Large intestine (tissue), 12 donors: ENCODE data around the gene ENDOG. TPM values are rescaled to one million over a fixed set of nuclear protein-coding genes. Genes with fewer than 3 reads are reported as not detected.
"Not testable (repeated sequence)": the region's sequence is repeated elsewhere in the genome, so short reads cannot be mapped to it uniquely, and the experiment has no call there.

Experiments
- DNase-seq, 2 donors: peaks; one replicate each; pipeline versions ENCODE4 v3.0.0 to v3.0.0-alpha.2; 2013
- H3K27ac ChIP-seq: one replicate; pipeline ENCODE4 v1.5.1; 2013; ENCODE audit warnings: low read length
- H3K27me3 ChIP-seq: 2 replicates; pipeline ENCODE4 v1.6.1; 2013; ENCODE audit warnings: low read length; ENCODE audit not compliant: control insufficient read depth, insufficient read depth
- H3K36me3 ChIP-seq: 2 replicates; pipeline ENCODE4 v1.6.1; 2013; ENCODE audit warnings: low read length; ENCODE audit not compliant: control insufficient read depth, insufficient read depth
- H3K4me1 ChIP-seq: one replicate; pipeline ENCODE4 v1.6.1; 2013; ENCODE audit warnings: low read length; ENCODE audit not compliant: control insufficient read depth, insufficient read depth
- H3K4me3 ChIP-seq: one replicate; pipeline ENCODE4 v1.5.1; 2013; ENCODE audit warnings: low read length
- H3K9me3 ChIP-seq: one replicate; pipeline ENCODE4 v1.6.1; 2013; ENCODE audit warnings: mild to moderate bottlenecking, low read depth, low read length, moderate library complexity; ENCODE audit not compliant: control insufficient read depth
- WGBS: methylation state at CpG from one replicate; pipeline ENCODE4 v1.1.5; 2013; ENCODE audit warnings: low lambda C conversion rate; ENCODE audit not compliant: insufficient coverage; 5-methylcytosine and 5-hydroxymethylcytosine counted together
- long read RNA-seq, 11 donors: transcript quantifications; one replicate each; lab custom pipeline, GENCODE V29; 2026
- polyA plus RNA-seq: library from polyadenylated mRNA; unstranded; fragments of 120-200 nt; gene quantifications from one replicate; pipeline ENCODE4 v1.2.1, GENCODE V29; 2013

The ENDOG gene
- 14.4 TPM for polyA plus RNA-seq
- long read RNA-seq, donor 1, transcript ENDOG-201 (3 exons, 1,172 nt), result major isoform, 5 of 5 reads
- long read RNA-seq, donor 1, partial matches to known transcripts, result 0 of 5 reads
- long read RNA-seq, donor 1, other reads (novel, unspliced or antisense), result 0 of 5 reads
- long read RNA-seq, donor 2, transcript ENDOG-201 (3 exons, 1,172 nt), result major isoform, 12 of 12 reads
- long read RNA-seq, donor 2, partial matches to known transcripts, result 0 of 12 reads
- long read RNA-seq, donor 2, other reads (novel, unspliced or antisense), result 0 of 12 reads
- long read RNA-seq, donor 3, result 0 reads
- long read RNA-seq, donor 4, partial matches to known transcripts, result 0 of 2 reads
- long read RNA-seq, donor 4, other reads (novel, unspliced or antisense), result 0 of 2 reads
- long read RNA-seq, donor 5, partial matches to known transcripts, result 0 of 3 reads
- long read RNA-seq, donor 5, other reads (novel, unspliced or antisense), result 0 of 3 reads
- long read RNA-seq, donor 6, transcript ENDOG-201 (3 exons, 1,172 nt), result major isoform, 16 of 22 reads
- long read RNA-seq, donor 6, partial matches to known transcripts, result 6 of 22 reads
- long read RNA-seq, donor 6, other reads (novel, unspliced or antisense), result 0 of 22 reads
- long read RNA-seq, donor 7, partial matches to known transcripts, result 0 of 4 reads
- long read RNA-seq, donor 7, other reads (novel, unspliced or antisense), result 0 of 4 reads
- long read RNA-seq, donor 8, transcript ENDOG-201 (3 exons, 1,172 nt), result major isoform, 5 of 5 reads
- long read RNA-seq, donor 8, partial matches to known transcripts, result 0 of 5 reads
- long read RNA-seq, donor 8, other reads (novel, unspliced or antisense), result 0 of 5 reads
- long read RNA-seq, donor 9, transcript ENDOG-201 (3 exons, 1,172 nt), result major isoform, 11 of 11 reads
- long read RNA-seq, donor 9, partial matches to known transcripts, result 0 of 11 reads
- long read RNA-seq, donor 9, other reads (novel, unspliced or antisense), result 0 of 11 reads
- long read RNA-seq, donor 10, transcript ENDOG-201 (3 exons, 1,172 nt), result major isoform, 6 of 6 reads
- long read RNA-seq, donor 10, partial matches to known transcripts, result 0 of 6 reads
- long read RNA-seq, donor 10, other reads (novel, unspliced or antisense), result 0 of 6 reads
- long read RNA-seq, donor 11, transcript ENDOG-201 (3 exons, 1,172 nt), result major isoform, 14 of 14 reads
- long read RNA-seq, donor 11, partial matches to known transcripts, result 0 of 14 reads
- long read RNA-seq, donor 11, other reads (novel, unspliced or antisense), result 0 of 14 reads

DNA sequence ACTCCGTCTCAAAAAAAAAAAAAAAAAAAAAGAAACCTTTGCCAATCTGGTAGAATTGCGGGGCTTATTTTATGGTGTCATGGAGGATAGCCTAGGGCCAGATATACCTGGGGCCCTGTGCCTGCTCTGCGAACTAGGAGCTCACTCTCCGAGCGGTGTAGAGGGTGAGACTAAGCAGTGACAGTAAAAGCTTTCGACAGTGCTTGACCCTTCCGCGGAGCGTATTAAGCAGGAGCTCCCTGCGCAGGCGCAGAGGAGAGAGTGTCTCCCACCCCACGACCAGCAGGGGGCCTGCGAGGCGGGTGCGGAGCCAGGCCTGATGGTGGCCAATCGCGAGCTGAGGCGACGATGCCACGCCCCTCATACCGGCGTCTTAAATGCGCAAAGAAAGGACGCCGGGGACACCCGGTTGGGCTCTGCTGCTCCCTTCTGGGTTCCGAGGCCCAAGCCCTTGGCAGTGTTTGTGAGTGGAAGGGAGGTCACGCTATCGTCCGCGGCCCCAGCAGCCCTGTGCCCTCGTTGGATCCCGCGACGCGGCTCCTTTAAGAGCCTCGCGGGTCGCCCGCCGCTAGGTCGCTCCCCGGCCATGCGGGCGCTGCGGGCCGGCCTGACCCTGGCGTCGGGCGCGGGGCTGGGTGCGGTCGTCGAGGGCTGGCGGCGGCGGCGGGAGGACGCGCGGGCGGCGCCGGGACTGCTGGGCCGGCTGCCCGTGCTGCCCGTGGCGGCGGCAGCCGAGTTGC, at the start of gene ENDOG:
Gene ENDOG, plus strand, starts transcription at position 402 of the 740 bp plus-strand sequence. Its CDS starts 185 bp downstream, at position 587.
- no peaks in the 10 kb centered on the region for H3K27me3 ChIP-seq
- H3K27ac ChIP-seq, result peak within 1 kb of the TSS; percentile 53
- H3K4me1 ChIP-seq, result peaks cover 10% of the 10 kb centered on the region
- peaks cover 23% of the 10 kb centered on the region for H3K36me3 ChIP-seq
- peak within 1 kb of the TSS; percentile 51 for H3K4me3 ChIP-seq
- peak; percentile 98 for DNase-seq
- H3K9me3 ChIP-seq, result peaks cover 6% of the 10 kb centered on the region
- WGBS, result no CpG with 5 or more reads among the region's 70 CpGs

DNA sequence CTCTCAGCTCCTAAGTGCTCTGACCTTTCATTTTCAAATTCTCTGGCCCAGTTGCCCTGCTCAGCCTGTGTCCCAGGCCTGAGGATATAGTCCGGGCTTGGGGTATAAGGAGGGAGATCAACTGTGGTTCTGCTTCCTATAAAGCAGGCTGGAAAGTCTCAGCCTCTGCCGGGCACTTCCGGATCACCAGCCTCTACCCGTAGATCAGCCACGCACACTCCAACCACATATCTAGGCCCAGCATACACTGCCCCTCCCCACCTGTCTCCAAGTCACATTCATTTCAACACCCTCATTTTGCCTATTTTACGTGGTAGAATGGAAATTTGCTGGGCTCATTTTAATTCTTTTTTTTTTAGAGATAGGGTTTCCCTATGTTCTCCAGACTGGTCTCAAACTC, 49.7 kb upstream of the ENDOG start:
- no peaks in the 10 kb centered on the region for H3K27me3 ChIP-seq
- no peak overlapping the region for H3K4me3 ChIP-seq
- WGBS, result 100% methylated on average over 1 of the region's 6 CpGs
- H3K4me1 ChIP-seq, result peaks cover 7% of the 10 kb centered on the region
- H3K27ac ChIP-seq, result no peak overlapping the region
- no peak for DNase-seq
- peaks cover 21% of the 10 kb centered on the region for H3K36me3 ChIP-seq
- H3K9me3 ChIP-seq, result no peaks in the 10 kb centered on the region

DNA sequence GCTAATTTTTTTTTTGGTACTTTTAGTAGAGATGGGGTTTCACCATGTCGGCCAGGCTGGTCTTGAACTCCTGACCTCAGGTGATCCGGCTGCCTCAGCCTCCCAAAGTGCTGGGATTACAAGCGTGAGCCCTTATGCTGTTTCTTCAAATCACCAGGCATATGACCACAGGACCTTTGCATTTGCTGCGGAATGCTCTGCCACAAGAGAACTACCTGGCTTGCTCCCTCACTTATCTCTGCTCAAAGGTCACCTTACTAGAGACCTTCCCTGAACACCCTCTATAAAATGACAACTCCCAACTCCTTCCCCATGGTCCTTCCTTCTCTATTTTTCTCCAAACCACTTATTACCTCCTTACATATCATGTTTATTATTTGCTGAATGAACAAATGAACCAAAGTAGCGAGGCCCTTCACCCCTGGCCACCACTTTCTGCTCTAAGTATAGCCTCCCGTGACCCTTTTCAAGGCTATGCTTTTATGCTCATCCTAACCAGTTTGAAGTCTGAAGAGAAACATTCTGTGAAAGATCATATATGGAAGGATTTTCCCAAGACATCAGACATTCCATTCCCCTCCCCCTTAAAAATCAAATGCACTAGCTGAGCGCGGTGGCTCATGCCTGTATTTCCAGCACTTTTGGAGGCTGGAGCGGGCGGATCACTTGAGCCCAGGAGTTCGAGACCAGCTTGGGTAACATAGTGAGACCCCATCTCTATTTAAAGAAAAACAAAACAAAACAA, 47.8 kb upstream of the ENDOG start:
- DNase-seq, result peak; percentile 23 to 58
- 100% methylated on average over 1 of the region's 11 CpGs for WGBS
- Histone ChIP-seq H3K4me1 (peaks cover 7% of the 10 kb centered on the region), H3K27ac (peak overlapping the region; percentile 99), H3K27me3 (no peaks in the 10 kb centered on the region), H3K36me3 (peaks cover 13% of the 10 kb centered on the region), H3K9me3 (no peaks in the 10 kb centered on the region), H3K4me3 (peak overlapping the region; percentile 91)

DNA sequence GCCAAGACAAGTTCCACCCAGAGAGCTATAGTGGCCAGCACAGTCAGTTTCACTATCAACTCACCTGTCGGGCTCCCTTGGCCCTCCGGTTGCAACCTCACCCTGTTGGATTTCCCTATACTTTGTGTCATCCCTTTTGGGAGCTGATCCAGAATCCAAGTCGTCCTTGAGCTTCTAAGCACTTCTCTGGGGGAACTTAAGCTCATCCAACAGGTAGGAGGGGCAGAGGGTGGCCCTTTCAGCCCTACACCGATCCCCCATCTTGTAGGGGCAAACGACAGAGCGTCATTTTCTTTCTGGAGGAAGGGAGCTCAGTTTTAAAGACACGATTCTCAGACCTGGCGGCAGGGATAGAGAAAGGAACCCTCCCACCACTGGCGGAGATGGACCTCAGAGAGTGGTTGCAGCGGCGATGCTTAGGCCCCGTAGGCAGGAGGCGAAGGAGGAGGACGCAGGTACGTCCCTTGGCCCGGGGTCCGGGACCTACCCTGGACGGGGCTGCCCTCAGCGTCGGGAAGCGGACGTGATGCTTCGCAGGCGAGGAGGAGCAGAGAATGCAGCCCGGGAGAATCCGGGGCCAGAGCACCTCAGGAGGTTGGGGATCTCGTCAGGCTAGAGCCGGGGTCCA, 47.1 kb upstream of the ENDOG start:
- DNase-seq, result peak; percentile 23 to 69
- peaks cover 7% of the 10 kb centered on the region for H3K4me1 ChIP-seq
- H3K27ac ChIP-seq, result peak overlapping the region; percentile 99
- 20% methylated on average over 1 of the region's 28 CpGs for WGBS
- H3K27me3 ChIP-seq, result no peaks in the 10 kb centered on the region
- peak overlapping the region; percentile 91 for H3K4me3 ChIP-seq
- peaks cover 13% of the 10 kb centered on the region for H3K36me3 ChIP-seq
- H3K9me3 ChIP-seq, result no peaks in the 10 kb centered on the region

DNA sequence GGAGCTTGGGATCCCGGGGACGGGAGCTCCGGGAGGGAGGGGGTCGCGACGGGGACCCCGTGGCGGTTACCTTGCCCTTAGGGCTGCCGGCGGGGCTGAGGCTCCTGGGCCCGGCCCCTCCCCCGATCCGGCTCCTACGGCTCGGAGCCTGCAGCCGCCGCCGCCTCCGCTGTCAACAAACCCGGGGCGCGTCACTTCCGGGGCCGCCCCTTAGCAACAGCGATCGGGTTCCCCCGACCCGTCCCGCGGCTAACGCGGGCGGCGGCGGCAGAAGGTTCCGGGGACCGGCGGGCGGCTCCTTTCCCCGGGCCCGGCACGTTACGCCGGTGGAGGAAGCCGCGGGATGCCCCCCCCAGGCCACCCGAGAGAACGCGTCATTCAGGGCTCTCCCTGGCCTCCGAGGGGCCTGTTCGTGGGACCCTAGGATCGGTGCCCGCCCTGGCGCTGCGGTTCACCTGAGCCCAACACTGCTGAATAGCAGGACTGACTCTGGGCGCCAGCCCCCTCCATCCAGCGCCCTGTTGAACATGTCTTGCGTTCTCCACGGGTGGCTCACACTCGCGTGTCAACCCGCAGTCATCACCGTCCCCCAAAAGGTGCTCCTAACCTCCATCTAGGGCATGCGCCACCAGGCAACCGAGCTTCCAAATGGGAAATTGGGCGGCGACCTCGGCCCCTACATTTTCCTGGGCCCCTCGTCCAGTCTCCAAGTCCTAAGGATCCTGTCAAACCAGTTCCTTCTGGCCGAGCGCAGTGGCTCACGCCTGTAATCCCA, 46.4 kb upstream of the ENDOG start, which contains the start of gene ZER1:
Gene ZER1, minus strand, starts transcription at position 183 of the 775 bp plus-strand sequence. CDS start 16,362 bp downstream, outside the sequence.
- Histone ChIP-seq H3K4me1 (peaks cover 7% of the 10 kb centered on the region), H3K27me3 (no peaks in the 10 kb centered on the region), H3K36me3 (peaks cover 13% of the 10 kb centered on the region), H3K9me3 (no peaks in the 10 kb centered on the region), H3K27ac (peak within 1 kb of the TSS; percentile 99), H3K4me3 (peak within 1 kb of the TSS; percentile 91)
- peak; percentile 85 to 95 for DNase-seq
- WGBS, result no CpG with 5 or more reads among the region's 72 CpGs

DNA sequence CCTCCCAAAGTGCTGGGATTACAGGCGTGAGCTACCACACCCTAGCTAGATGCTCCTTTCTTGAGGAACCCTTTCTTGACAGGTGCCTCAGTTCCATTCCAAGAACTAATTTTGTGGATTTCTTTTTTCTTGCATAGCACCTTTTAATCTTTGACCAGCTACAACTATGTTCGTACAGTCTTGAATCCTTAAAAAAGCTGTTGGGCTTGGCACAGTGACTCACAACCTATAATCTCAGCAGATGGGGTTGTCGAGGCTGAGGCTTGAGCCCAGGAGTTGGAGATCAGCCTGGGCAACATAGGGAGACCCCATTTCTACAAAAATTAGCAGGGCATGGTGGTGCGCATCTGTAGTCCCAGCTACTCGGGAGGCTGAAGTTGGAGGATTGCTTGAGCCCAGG, 45.3 kb upstream of the ENDOG start:
- H3K27ac ChIP-seq, result no peak overlapping the region
- peaks cover 5% of the 10 kb centered on the region for H3K36me3 ChIP-seq
- H3K4me1 ChIP-seq, result peaks cover 7% of the 10 kb centered on the region
- no peaks in the 10 kb centered on the region for H3K9me3 ChIP-seq
- H3K27me3 ChIP-seq, result no peaks in the 10 kb centered on the region
- no CpG with 5 or more reads among the region's 5 CpGs for WGBS
- no peak overlapping the region for H3K4me3 ChIP-seq
- DNase-seq, result no peak

DNA sequence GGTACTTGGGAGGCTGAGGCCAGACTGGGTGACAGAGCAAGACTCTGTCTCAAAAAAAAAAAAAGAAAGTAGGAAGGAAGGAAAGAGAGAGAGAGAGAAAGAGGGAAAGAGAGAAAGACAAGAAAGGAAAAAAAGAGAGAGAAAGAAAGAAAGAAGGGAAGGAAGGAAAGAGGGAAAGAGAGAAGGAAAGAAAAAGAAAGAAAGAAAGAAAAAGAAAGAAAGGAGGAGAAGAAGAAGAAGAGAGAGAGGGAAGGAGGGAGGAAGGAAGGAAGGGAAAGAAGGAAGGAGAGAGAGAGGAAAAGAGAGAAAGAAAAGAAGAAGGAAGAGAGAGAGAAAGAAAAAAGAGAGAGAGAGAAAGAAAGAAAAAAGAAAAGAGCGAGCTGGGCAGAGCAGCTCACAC, 43.5 kb upstream of the ENDOG start:
- Histone ChIP-seq H3K9me3 (no peaks in the 10 kb centered on the region), H3K27ac (no peak overlapping the region), H3K4me3 (no peak overlapping the region), H3K4me1 (peaks cover 7% of the 10 kb centered on the region), H3K36me3 (no peaks in the 10 kb centered on the region), H3K27me3 (no peaks in the 10 kb centered on the region)
- DNase-seq, result no peak
- no CpG with 5 or more reads among the region's 1 CpG for WGBS

DNA sequence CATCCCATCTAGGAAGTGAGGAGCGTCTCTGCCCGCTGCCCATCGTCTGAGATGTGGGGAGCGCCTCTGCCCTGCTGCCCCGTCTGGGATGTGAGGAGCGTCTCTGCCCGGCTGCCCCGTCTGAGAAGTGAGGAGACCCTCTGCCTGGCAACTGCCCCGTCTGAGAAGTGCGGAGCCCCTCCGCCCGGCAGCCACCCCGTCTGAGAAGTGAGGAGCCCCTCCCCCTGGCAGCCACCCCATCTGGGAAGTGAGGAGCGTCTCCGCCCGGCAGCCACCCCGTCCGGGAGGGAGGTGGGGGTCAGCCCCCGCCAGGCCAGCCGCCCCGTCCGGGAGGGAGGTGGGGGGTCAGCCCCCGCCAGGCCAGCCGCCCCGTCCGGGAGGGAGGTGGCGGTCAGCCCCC, 38.2 kb upstream of the ENDOG start:
- not testable (repeated sequence) for DNase-seq, H3K4me3 ChIP-seq, H3K4me1 ChIP-seq, H3K9me3 ChIP-seq, H3K36me3 ChIP-seq, H3K27me3 ChIP-seq, H3K27ac ChIP-seq
- no CpG with 5 or more reads among the region's 27 CpGs for WGBS
